CD4-positive, alpha-beta T cell treated with Interleukin-17A for 4 hours (primary cell): ENCODE results near the gene GSG1L.

Experiments
- DNase-seq: peaks from one replicate; pipeline ENCODE4 v3.0.0-alpha.2; 2020; ENCODE audit warnings: mixed read lengths

The GSG1L gene

DNA sequence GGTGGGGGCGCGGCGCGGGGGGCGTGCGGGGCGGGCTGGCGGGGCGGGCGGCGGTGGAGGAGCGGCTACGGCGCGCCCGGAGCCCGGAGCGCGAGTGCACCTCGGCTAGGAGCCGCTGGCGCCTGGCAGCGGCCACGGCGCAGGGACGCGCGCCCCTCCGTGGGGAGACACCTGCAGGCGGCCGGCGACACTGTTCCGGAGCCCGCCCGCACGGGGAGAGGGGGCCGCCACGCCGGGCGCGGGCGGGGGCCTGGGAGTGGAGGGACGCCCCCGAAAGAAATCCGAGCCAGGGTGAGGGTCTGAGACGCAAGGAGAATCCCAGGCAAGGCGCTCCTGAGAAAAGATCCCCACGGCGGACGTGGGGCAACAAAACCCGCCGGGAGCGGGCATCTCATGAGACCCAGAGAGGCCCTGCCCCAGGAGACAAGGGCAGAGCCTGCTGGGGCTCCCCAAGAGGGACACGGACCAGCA lies at the start of gene GSG1L:
GSG1L (minus strand) TSS at position 124 of the 471 bp plus-strand sequence. CDS start 290 bp downstream, outside the sequence.
- no peak for DNase-seq

DNA sequence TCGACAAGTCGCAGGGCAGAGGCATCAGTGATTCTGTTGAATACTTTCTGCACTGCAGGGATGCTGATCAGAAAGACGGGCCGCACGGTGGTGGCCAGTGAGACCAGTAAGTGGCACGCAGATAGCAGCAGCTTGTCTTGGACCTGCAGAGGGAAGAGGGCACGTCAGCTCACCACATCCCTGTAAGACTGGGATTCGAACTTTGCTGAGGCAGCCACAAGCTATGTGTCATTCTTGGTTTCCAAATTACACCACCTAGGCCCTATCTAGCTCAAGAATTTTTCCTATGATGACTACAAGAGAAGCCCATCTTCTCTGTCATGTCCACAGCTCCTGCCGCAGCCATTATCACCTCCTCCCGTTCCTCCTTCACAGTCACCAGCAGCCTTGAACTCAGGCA lies 49.4 kb upstream of the GSG1L start:
- DNase-seq, result no peak

DNA sequence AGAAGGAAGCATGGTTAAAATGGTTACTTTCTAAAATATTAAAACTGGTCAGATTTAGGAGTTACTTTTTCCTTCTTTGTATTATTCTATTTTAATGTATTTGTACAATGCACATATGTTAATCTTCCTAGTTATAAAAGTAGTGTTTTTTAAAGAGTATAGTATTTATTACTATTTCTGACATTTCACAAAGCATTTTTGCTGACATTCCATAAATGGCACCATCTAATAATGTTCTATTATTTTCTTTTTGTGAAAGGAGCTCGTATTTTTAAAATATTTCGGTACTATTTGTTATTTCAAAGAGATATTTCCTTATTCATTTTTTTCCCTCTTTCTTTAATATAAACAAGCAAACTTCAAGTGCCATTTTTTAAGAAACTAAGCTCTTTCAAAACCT lies 47.5 kb upstream of the GSG1L start:
- no peak for DNase-seq

DNA sequence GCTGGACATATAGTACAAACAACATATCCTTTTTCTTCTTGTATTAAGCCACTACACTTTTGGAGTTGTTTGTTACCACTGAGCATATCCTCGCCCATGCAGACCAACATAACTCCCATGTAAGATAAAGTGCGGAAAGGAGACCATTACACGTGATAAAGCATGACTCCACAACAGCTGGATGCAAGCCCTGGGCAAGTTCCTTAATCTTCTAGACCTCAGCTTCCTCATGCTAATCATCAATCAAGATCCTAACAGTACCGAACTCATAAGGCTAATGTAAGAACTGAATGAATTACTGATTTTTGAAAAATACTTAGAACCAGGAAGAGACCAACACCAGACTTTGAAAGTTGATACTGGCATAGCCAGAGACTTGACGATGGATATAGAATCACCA lies 47.0 kb upstream of the GSG1L start:
- DNase-seq, result no peak

DNA sequence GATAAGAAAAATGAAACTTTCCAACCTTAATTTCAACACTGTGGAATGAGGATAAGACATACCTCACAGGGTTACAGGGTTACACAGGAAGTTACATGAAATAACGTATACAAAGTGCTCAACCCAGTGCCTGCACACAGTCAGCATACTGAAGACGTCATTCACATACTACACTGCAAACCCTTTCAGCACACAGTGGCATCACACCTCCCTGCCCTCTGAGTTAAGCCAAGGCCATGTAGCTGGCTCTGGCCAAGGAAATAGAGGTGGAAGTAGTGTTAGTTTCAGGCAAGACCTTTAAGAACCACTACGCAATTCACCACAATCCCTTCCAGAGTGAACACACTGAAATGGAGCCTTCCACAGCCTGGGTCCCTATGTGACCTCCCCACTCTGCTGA lies 46.6 kb upstream of the GSG1L start:
- no peak for DNase-seq

DNA sequence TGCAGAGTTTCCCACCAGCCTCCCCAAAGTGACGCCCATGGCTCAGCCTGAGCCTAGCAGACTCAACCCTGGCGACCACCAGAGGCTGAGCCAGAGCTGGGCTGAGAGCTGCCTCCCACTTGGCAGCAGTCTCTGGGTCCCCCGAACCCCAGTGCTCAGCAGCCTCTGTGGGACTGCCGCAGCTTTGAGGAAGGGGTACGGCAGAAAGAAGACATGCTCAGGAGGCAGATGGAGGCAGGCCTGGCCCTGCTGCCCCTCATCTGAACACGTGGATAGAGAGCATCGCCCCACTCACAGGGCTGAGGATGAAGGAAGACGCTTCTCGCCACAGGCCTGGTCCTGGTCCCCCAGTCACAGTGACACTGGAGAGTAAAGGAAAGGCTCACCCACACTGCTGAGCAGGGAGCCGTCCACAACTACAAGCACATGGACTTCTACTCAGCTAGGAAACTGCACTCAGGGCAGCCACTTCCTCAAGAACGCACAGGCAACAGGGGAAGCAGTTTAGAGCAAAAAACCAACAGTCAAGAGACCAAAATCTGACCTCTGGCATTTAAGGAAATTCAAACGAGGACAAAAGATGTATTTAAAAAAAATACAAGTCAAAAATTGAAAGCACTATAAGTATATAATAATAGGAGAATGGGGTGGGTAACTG lies 45.2 kb upstream of the GSG1L start:
- DNase-seq, result no peak

DNA sequence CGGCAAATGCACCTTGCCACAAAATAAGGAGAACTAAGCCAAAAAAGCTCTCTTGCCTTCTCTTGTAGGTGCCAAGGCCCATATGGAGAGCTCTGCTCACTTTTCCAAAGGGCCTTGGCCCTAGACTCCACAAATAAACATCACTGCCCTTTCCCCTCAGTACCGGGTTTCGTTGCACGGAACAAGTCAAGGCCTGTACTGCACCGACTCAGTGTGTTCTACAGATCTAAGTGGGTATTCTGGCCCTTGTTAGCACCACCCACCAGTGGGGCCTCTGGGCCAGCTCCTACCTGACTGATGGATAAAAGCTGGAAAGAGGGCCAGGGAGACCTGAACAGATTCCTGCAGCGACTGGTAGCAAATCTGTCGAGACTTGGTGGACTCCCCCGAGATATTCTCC lies 43.7 kb upstream of the GSG1L start:
- DNase-seq, result no peak

DNA sequence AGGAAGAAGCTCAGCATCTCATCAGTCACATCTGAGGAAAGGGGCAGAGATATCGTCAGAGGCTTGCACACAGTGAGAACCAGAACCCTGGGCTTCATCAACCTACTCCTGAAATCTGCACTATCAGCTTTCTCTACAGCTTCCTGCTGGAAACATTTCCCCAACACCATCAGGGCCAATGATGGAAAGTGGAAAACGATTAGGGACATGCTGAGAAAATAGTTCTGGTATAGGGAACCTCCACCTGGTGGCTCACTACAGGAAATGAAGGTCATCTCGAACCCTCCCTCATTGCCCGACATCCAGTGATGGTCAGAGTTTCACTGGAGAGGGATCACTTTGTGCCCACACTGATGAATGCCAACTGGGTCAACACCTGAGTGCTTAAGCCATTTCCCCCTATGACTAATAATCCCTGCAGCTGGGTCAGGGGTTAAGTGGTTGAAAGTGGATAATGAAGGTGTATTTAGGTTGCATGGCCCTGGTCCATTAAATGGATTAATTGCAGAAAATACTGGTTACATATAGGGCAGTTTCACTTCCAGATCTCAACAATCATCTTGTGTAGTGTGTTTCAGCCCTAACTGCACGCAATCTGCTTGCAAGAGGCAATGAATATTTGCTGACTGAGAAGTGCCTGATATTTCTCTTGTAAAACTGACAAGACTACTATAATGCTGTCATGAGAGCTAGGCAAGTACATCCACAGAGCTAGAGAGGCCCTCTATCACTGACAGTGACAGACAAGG lies 43.1 kb upstream of the GSG1L start:
- no peak for DNase-seq

DNA sequence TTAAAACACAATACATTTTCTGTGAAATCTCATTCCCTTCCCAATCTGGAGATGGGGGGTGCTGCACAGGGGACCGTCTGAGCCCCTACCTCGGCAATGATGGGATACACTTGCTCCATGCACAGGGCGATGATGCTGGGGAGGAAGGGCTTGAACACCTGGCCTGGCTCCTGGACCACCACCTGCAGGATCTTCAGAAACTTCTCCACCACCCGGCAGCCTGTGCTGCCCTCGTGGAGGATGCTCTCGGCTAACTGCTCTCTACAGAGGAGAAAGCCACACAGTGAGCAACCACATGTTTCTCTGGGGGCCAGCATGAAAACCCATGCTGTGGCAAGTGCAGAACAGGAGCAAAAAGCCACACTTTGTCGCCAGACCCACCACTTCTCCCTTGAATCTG lies 42.4 kb upstream of the GSG1L start:
- DNase-seq, result no peak

DNA sequence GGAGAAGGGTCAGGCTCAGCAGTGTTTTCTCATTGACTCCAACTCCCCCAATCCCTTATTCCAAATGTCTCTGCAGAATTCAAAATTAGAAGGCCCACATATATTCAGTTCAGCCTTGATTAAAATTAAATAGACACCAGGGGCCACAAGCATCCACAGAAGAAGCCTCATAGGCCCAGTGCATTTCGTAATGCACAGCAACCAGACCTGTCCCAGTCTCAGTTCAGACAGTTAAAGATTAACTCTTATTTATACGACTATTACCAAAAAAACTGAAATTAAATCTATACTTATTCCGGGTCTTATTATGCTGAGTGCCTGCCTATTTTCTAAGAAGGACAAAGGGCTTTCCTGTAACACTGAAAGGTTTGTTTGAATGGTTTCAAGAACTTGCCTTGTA lies 41.8 kb upstream of the GSG1L start:
- DNase-seq, result no peak

DNA sequence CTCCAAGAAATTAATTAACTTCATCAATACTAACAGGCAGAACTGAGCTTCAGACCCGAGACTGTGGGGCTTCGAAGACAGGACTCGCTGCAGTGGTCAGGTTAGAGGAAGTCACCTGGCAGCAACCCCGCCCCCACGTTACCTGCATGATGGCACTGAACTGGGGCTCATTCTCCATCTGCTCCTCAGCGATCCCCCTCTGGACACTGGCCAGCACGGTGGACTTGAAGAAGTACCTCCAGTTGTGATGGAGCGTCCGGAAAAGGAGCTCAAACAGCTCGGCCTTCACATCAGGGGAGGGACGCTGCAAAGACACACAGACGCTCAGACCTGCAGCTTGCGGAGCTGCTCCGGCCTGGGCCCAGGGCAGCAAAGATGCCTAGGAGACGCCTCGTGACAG lies 40.9 kb upstream of the GSG1L start:
- no peak for DNase-seq

DNA sequence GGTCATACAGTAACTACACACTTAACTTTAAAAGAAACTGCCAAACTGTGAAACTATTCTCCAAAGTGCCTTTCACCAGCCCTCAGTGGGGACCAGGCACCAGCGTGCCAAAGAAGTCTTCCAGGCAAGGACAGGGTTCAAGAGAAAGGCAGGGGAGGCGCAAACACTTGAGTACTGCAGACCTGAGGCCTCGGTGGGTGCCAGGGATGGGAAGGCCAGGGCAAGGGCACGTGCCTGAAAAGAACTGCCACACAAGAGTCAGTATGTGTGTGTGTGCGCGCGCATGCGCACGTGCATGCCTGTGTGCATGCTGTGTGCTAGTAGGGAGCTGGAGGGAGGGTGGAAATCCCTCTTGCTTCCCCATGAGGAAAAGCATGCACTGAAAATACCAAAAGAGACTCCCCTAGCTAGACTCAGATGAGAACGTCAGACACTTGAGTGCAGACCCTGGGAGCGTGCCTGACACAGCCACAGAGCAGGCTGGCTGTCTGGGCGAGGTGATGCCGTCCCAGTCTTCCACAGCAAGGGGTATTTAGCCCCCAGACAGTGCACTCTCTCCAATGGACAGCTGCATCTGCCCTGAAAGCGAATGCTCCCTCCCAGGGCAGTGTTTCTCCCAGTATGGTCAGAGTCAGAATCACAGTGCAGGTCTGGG lies 40.1 kb upstream of the GSG1L start:
- DNase-seq, result no peak

DNA sequence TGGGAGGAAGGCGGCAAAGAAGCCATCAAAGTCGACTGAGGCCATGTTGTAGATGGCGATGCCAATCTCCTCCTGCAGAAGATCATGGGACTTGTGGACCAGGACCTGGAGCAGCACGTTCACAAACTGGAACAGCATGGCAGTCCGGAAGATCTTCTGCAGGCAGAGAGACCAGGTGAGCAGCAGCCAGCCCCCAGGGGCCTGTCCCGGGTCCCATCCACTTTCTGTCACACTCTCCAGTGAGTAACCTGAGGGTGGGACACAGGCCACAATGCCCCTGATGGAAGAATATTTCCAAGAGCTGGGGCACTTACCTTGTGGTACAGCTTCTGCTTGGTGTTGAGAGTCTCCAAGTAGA lies 38.0 kb upstream of the GSG1L start:
- DNase-seq, result no peak

DNA sequence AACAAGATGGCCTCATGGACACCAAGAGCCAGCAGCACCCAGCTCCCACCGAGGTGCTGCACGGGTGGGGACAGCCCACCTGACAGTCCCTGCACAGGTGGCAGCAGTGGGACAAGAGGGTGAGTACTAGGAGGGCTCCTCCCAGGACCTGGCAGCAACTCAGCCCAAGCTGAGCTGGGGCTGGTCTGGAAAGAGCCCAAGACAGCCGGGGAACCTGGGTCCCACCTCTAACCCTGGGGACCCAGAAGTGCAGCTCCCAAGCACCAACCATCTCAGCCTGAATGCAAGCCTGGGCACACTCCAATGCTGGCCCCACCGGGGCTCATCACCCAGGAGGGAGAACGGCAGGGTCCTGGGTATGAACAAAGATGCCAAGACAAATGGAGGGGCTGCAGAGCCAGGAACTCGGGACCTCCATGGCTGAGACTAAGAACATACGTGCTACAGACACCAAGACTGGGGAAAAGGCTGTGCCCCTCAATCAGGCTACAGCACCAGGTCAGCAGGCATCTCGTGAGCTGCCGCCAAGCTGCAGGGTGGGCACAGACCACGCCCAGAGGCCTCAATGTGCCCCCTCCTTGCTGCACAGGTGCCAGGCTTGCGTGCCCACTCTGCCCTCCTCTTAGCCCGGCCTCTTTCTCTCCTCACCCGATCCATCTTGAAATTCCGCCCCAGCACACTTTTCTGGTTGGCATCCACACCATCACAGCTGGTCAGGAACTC lies 37.5 kb upstream of the GSG1L start:
- no peak for DNase-seq

DNA sequence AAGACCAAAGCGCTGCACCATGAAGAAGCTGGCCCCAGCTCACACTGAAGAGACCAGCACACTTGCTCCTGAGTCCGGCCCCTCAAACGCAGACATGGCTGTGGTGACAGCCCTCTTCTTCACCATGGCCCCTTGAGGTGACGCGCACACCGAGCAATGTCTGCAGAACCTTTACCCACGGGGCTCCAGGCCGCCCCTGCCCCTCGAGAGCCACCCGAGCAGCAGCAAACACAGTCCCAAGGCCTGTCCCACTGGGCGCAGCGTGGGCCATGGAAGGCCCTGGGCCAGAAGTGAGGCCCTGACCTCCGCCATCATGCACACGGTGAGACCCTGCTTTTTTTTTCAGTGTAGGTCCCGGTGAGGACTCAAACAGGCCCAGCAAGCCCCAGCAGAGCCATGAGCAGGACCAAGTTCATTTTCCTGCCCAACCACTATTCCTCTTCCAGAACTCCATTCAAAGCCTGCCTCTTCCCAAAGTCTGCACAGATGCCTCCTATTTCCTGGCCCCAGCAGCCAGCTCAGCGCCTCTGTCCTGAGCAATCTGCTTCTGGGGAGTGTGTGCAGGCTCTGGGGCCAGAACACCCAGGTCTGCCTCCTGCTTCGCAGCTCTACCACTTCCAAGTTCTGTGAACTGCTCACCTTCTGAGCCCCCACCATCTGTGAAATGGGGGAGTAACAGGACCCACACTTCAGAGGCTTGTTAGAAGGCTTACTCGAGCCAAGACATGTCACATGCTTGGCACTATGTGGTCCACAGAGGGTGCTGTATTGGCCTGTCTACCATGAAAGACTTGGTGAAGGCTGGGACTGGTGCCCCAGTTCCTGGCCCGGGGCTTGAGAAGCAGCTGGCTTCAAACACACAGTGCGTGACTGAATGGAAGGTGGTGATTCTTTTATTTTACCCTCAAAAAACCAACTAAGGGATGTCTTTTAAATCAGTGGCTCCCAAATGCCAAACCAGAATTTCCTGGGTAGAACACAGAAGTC lies 35.7 kb upstream of the GSG1L start:
- no peak for DNase-seq

DNA sequence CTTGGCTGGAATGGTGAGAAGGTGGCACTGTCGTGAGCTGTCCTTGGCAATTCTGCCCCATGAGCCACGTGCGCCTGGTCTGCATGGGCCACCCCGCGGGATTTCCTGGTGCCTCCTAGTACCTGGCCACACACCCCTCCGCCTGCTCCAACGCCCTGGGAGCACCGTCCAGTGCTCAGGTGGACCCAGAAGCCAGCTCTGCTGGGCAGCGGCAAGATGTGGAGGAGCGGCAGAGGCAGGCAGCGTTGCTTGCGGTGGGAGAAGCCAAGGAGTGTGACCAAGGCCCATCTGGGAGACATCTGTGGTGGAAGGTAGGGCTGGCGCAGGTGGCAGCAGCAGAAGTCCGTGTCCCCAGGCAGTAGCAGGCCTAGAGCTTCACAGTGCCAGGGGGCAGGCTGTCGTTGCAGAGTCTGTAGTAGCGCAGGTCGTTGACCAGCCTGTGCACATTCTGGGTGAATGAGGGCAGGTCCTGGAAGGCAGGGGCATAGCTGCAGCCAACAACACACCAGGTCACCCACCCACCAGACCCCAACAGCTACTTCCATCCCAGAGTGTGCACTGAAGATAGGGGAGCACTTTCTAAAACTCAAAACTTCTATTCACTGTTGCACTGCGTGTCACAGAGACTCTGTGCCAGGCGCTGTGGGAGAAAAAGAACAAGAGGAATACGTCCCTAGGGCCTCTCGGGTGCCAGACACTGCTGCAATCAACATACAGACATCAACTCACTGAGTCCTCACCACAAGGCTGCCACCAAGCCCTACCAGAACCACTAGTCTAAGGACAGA lies 34.9 kb upstream of the GSG1L start:
- DNase-seq, result no peak

DNA sequence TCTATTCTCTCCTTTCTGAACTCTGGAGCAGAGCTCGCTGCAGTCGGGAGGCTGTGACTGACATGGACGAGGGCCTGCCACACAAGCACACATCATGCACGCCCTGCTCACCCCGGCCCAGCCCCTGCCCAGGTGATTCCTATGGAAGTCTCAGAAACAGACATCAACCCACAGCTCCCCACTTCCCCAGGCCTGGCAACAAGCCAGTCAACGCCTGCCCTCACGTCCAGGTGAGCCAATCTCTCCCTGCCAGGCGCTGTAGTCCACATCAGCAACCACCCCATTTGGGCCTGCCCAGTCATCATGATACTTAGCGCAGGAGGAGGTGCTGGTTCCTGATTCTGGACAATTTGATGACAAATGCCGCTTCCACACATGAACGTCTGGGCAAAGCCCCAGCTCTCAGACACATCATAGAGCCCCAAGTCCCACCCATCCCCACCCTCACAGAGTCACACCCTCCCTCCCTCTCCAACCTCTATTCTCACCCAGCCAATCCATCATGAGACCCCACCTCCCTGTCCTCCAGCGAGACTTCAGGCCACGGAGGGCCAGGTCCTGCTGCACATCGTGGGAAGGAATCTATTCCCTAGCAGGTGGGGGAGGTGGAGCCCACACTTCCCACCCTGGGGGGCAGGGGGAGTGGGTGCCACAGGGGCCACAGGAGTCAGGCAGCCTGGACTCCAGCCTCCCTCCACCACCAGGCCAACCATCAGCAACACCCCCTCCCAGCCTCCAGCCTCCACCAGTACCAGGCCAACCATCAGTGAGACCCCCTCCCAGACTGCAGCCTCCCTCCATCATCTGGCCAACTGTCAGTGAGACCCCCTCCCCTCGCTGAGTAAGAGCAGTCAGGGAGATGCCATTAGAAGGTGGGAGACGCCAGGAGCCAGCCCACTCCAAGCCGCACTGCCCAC lies 33.7 kb upstream of the GSG1L start:
- no peak for DNase-seq

DNA sequence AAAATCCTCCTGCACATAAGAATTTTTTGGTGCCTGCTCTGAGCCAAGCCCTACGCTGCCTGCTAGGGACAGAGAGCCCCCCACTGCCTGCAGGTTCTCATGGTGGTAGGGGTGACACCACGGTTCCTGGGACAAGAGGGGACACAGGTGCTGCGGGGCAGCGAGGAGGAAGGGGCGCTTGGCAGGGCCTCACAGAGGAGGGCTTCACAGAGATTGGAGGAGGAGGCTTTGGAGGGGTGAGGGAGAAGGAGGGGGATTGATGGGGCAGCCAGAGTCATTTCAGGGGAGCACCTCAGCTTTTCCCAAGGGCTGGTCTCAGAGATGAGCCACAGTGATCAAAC lies 29.8 kb upstream of the GSG1L start:
- DNase-seq, result no peak

DNA sequence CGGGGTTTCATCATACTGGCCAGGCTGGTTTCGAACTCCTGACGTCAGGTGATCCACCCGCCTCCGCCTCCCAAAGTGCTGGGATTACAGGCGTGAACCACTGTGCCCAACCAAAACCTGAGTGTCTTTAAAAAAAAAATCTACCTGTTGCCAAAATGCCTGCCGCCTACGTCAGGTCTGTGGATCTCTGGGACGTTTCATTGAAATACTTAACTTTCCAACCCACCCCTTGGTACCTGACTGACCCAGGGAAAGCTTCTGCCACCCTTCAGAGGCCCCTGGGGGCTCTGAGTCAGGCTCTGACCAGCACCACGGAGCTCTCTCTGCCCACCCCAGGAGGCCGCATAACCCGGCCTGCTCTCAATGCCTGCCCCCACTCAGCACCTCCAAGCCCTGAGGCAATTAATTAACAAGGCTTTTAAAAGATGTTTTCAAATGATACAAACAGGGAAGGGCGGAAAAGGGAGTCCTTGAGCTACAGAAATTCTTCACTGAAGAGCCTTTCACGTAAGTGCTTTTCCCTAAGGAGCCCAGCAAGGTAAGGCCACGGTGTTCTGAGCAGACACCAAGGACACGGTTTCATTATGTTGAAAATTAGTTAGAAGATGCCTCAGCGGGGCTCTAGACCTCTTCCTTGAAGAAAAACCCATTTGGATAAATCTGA lies 29.3 kb upstream of the GSG1L start:
- no peak for DNase-seq

DNA sequence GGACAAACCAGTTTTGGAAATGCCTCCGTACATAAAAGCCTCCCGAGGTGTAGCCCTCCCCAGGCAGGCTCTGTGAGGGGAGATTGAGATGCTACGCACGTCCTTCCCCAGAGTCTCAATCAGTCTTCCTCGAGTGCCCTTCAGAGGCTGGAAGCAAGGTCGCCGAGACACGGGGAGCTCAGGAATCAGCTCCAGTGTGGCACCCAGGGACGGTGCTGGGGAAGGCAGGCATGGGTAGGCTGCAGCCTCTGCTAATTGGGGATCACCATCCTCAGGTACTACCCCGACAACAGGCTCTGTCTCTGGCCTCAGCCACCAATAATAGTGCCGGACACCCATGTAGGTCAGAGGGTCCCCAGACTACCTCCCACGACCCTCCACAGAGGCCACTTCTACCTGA lies 28.1 kb upstream of the GSG1L start:
- no peak for DNase-seq
